DMS 273 treated with DMSO at 0.1 percent for 48 hours (cell line): ENCODE measurements around the gene CREB3L1.

Source experiments
- DNase-seq: peaks from one replicate; lab custom pipeline; 2025; lab: John Stamatoyannopoulos, UW

CREB3L1 gene, protein sequence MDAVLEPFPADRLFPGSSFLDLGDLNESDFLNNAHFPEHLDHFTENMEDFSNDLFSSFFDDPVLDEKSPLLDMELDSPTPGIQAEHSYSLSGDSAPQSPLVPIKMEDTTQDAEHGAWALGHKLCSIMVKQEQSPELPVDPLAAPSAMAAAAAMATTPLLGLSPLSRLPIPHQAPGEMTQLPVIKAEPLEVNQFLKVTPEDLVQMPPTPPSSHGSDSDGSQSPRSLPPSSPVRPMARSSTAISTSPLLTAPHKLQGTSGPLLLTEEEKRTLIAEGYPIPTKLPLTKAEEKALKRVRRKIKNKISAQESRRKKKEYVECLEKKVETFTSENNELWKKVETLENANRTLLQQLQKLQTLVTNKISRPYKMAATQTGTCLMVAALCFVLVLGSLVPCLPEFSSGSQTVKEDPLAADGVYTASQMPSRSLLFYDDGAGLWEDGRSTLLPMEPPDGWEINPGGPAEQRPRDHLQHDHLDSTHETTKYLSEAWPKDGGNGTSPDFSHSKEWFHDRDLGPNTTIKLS

DNA sequence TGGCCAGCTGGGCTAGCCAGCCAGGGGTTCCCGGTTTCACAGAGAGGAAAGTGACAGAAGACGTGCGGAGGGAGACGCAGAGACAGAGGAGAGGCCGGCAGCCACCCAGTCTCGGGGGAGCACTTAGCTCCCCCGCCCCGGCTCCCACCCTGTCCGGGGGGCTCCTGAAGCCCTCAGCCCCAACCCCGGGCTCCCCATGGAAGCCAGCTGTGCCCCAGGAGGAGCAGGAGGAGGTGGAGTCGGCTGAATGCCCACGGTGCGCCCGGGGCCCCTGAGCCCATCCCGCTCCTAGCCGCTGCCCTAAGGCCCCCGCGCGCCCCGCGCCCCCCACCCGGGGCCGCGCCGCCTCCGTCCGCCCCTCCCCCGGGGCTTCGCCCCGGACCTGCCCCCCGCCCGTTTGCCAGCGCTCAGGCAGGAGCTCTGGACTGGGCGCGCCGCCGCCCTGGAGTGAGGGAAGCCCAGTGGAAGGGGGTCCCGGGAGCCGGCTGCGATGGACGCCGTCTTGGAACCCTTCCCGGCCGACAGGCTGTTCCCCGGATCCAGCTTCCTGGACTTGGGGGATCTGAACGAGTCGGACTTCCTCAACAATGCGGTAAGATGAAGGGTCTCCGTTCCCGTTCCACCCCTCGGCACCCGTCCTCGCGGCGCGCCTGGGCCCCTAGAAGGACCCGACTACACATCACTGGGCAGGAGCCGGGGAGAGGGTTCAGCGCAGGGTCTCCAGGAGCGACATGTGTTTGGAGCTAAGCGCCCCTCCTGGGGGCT lies at the start of gene CREB3L1:
Gene CREB3L1, plus strand, starts transcription at position 41 of the 765 bp plus-strand sequence. Its CDS starts 450 bp downstream, at position 491.
- DNase-seq = no peak

DNA sequence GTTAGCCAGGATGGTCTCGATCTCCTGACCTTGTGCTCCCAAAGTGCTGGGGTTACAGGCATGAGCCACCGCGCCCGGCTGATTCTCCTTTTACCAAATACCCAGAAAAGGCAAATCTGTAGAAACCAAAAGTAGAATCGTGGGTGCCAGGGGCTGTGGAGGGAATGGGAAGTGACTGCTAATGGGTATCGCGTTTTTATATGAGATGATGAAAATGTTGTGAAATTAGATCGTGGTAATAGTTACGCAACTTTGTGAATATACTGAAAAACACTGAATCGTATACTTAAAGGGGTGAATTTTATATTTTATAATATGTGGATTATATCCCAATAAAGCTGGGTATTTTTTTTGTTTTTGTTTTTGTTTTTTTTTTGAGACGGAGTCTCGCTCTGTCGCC lies 48.2 kb upstream of the CREB3L1 start:
- no peak for DNase-seq

GRCh38 chr11:46234311-46234710 lies 43.2 kb upstream of the CREB3L1 start:
- no peak for DNase-seq

DNA sequence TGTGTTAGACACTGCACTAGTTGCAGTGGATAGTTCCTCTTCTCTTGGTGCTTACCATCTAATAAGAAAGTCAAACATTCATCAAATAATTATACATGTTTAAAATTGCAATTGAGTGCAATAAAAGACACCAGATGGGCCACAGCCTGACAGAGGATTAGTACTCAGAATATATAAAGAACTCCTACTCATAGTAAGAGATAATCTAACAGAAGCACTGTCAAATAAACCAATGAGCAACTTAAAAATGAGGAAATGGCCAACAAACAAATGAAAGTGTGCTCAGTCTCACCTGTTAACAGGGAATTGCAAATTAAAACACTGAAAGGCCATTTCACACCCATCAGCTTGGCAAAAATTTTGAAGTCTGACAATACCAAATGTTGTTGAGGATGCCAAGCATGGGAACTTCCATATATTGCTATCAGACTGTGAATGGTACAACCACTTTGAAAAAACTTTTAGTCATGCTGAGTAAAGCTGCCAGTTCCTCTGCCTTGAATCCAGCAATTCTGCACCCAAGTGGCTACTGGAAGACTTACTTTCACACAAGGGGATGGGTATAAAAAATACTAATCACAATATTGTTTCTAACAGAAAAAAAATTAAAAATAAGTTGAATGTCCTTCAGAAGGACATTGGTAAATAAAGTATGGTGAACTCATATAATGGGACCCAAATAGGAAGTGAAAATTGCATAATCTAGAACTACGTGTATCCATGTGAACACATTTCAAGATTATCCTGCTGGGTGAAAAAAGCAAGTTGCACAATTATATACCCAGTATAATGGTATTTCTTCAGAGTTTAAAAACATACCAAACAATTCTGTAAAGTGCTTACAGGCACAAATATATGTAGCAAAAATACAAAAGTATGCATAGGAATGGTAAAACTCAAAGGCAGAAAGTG lies 41.4 kb upstream of the CREB3L1 start:
- DNase-seq = no peak

DNA sequence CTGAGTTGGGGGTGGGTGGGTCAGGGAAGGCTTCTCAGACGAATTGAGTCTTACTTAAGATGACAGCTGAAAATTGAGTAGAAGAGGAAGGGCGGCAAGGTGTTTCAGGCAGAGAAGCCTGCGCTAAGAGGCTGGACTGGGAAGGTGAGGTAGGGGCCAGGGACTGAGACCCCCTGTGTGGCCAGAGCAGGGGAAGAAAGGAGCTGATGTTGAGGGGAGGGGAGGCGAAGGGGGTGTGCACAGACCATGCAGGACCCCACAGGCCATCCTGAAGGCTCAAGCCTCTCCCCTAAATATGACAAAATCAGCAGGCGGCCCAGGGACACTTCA lies 40.6 kb upstream of the CREB3L1 start:
- no peak for DNase-seq

DNA sequence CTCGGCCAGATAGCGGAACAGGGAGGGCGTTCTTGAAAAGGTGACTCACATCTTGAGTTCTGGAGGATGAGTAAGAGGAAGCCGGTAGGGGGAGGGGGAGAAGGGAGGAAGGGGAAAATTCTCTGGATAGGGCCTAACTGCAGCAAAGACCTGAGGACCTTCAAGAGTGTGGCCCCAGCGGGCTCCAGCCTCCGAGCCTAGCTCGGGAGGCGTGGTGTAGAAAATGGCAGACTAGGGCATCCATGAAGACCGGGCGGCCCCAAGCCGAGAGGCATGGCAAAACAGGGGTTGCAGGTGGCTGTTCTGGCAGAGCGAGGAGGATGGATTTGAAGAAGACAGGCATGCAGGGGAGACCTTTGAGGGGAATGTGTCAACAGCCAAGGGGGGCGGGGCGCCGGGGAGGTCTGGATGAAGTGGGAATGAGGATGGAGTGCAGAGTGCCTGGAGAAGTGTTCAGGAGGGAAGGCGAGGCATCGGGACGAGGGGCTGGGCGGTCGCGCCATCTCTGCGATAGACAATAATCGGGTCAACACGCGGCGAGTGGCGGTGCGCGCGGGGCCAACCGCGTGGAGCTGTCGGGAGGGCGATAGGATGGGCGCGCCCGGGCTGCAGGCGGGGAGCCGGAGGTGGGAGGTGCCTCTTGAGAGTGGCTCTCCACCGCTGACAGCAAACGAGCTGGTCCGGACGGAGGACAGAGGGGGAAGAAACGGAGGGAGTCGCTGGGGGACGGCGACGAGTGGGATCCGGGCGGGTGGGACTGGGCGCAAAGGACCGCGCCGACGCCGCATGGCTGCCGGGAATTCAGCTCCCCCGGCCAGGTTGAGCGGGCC lies 40.0 kb upstream of the CREB3L1 start:
- DNase-seq = no peak

DNA sequence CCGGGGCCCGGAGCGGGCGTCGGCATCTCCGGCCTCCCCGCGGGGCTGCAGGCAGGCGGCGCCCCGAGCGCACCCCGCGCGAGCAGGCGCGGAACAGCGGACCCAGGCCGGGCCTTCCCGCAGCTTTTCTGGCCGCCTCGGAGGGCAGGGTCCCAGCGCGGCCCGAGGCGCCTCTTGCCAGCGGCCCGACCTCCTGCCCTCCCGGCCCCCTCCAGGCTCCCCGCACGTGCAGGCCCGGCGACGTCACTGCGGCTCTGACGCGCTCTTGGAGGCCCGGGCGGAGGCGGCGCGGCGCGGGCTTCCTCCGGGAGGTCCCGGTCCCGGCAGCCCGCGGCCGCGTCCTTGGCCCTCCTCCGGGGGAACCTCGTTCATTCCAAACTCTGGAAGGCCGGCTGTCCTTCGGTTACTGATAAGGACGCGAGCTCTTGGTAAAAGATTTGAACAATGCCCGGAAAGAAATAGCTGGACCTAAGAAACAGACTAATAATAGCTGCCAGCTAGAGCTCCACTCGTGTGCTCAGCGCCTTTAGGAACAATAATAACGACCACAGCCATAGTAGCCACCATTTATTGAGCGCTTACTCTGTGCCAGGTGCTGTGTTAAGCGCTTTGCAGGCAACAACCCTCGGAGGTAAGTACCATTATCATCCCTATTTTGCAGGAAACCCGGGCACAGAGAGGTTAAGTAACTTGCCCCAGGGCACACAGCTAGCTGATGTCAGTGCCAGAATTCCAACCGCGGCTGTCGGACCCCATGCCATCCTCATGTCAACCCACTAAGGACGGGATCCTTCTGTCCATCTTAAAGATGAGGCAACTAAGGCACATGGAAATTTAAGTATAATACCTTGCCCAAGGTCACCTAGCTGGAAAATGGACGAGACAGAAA lies 39.1 kb upstream of the CREB3L1 start:
- DNase-seq = peak; percentile 2

- peak; percentile 34 for DNase-seq
Observed at GRCh38 chr11:46238967-46239800, 38.3 kb upstream of the CREB3L1 start.

DNA sequence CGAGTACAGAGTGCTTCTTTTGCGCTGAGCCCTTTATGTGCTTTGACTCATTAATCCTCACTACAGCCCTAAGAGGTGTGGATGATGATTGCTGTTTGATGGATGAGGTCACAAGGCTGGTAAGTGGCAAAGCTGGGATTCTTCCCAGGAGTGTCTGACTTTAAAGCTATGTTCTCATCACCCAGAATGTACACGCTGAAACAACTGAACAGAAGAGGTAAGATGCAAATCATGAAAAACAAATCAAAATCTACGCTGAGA lies 37.7 kb upstream of the CREB3L1 start:
- no peak for DNase-seq

- DNase-seq = no peak
Observed at GRCh38 chr11:46240371-46240770, 37.1 kb upstream of the CREB3L1 start.

DNA sequence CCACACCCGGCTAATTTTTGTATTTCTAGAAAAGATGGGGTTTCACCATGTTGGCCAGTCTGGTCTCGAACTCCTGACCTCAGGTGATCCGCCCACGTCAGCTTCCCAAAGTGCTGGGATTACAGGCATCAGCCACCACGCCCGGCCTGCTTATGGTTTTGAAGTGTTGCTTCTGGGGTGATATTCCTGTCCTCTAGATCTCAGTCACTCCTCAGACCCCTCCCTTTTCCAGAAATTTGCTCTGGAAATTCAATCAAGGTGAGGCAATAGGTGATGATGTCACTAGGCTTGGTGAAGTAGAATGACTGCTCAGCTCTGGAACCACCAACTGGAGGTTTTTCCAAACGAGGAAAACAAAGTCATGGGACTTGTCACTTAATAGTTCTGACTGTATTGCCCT lies 36.6 kb upstream of the CREB3L1 start:
- DNase-seq = no peak

DNA sequence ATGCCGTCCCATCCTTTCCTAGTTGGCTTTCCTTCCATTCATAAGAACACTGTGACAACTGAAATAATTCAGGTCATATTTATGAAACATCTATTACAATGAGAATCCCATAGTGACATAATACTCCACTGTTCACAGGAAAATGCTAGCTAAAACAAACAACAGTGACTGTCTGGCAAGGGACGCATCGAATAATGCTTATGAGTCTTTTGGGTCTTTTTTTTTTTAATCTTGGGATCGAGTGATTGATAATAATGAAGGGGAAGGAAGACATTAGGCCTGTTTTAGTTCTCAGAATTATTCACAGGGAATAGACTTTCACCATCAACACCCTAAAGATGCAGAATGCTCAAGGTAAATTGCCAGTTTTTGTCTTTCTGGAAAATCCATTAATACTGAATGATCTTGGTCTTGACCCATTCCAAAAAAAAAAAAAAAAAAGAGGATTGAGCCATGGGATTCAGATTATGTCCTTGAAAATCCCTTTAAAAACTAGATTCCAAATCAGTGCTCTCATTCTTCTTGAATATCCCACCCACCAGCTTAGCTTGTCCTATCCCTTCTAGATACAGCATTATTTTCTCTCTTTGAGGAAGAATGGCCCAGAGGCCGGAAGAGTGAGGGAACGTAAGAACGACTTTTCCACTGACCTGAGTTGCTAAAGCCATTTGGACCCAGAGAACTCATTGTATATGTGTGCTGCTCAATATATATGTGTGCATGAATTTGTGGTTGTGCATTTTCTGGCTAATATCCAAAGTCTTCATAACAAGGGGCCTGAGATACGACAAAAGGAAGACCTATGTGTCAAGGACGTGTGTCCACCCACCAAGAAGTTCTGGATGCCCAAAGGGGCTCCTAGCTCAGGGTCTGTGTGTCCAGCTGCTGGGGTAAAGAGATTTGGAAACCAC lies 35.2 kb upstream of the CREB3L1 start:
- no peak for DNase-seq

DNA sequence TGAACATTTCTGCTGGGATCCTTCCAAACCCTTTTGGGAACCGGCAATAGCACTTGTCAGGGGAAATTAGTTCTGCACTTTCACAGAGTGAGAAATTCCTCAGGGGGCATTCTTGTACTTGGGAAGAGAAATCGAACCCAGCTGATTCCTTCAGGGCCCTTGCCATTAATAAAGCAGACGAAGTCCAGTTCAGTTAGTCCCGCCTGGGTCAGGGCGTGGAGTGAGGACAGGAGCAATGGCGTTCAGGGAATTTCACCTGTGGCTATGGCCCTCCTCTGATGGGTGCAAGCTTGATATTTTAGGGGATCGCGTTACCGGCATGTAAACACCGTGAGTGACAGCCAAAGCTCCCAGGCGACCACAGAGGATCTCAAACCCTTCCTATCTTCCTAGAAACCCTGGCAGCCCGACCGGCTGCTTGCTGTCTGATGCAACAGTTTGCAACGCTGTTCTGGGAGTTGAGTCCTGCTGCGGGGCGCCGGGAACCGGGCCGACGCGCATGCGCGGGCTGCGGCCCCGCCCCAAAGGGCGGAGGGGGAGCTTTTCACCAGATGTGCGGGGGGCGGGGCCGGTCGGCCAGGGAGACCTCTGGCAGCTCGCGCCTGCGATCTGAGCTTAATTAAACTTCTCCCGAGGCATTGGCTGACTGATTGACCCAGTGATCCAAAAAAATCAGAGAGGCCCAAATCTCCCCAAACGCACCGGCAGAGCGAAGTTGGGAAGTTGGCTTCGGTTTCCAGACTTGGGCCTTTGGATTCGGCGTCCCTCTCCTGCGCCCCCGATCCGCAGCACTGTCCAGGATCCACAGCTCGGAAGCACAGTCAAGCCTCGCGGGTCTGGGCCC lies 34.3 kb upstream of the CREB3L1 start:
- DNase-seq = peak; percentile 70

- no peak for DNase-seq
Observed at GRCh38 chr11:46243796-46244109, 33.7 kb upstream of the CREB3L1 start.

DNA sequence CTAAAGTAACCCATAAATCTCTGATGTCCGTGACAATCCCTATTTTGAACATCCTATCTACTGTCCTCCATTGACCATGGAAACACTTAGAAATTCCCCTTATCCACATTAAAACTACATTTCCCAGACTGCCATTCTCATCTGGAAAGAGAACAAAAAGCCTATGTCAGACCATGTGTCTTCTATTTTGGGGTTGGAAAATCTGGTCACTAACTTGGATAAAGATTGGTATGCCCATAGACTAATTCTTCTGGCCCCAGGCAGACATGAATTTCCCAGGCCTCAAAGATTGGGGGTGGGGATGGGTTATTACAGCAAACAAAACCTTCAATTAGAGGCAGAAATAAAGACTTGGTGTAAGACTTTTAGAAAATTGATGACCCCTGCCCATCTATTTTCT lies 30.9 kb upstream of the CREB3L1 start:
- DNase-seq = no peak

GRCh38 chr11:46247090-46247489 lies 30.4 kb upstream of the CREB3L1 start:
- no peak for DNase-seq

DNA sequence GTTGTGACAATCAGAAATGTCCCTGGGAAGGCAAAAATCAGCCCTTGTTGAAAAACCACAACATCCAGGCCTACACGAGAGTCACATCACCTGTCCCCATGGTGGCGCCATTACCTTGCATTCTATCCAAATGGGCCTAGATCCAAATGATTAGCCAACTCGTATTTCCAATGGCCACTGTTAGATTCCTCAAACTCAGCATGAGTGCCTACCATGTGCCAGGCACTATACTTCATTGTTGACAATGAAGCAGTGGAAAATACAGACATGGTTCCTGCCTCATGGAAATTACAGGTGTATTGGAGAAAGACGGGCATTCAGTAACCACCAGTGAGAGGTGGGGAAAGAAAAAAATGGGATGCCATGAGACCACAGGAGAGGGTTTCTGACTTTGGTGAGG lies 29.8 kb upstream of the CREB3L1 start:
- DNase-seq = no peak
